Measurements from ENCODE around the gene ETV6.

The ETV6 gene

GRCh38 chr12:11745113-11745512 lies 95.6 kb downstream of the ETV6 start:
- DNase-seq = no peak

- peak; percentile 36 for DNase-seq
Measured at GRCh38 chr12:11746024-11746771, 96.7 kb downstream of the ETV6 start.

- no peak for DNase-seq
Measured at GRCh38 chr12:11746940-11747716, 97.7 kb downstream of the ETV6 start.

DNA sequence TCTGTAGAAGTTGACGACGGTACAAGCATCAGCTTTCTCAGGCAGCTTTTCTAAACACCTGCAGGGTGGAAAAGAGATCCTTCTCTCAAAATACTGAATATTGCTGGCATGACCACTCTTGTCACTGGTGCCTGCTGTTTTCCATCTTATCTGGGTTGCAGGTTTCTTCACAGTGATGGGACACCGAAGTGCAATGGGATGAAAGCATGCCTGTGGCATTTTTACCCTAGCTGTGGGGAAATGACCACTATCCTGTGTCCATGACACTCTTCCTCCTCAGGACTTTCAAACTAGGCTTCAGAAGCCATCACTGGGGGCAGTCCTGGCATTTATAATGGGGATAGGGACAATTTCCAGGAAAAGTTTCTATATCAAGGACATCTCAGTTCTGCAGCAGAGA lies 98.5 kb downstream of the ETV6 start:
- DNase-seq = no peak

DNA sequence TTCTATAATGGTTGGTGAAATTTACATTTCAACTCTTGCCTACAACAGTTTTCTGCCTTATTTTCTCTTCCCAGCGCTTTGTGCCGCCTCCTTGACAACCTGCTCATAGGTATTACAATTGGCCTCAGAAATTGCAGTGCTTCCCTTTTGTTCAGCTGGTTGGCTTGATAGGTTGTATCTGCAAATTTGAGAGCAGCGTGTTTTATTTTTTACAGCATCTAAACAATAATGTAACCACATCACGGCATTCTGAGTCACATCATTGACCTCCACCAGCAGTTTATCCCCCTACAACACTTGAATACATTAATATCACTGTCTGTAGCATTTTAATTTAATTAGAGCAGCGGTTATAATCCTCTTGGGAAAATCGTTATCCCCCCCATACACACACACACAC lies 99.4 kb downstream of the ETV6 start:
- DNase-seq = no peak

DNA sequence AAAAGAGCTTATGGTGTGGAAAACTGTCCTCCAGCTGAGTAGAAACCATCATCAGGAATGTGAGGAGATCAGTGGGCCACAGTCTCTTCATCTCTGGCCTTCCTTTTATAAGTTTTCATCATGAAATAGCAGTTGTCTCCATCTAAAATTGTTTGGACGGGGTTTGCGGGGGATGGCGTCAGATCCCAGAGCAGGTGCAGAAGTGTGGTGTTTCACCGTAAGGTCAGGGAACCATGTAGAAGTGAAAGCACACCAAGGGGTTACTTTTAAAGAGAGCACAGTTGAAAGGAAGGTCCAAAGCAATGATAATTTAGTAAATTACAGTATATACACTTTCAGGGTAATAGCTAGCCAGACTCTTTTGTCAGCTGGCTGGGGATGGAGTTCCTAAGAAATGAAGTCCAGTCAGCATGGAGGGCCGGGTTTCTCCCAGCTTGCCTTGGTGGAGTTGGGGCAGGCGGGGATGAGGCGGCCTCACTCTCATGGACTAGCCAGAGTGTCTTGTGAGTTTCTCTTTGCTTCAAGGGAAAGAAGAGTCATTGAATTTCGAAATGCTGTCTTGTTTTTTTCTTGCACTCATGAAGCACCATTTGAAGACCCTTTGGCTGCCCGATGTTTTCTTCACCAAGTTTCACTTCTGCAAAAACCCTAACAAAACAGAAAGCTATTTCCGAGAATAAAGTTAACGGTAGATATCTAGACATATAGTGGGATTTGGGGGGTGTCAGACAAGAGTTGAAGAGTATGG lies 100.6 kb downstream of the ETV6 start:
- no peak for DNase-seq

DNA sequence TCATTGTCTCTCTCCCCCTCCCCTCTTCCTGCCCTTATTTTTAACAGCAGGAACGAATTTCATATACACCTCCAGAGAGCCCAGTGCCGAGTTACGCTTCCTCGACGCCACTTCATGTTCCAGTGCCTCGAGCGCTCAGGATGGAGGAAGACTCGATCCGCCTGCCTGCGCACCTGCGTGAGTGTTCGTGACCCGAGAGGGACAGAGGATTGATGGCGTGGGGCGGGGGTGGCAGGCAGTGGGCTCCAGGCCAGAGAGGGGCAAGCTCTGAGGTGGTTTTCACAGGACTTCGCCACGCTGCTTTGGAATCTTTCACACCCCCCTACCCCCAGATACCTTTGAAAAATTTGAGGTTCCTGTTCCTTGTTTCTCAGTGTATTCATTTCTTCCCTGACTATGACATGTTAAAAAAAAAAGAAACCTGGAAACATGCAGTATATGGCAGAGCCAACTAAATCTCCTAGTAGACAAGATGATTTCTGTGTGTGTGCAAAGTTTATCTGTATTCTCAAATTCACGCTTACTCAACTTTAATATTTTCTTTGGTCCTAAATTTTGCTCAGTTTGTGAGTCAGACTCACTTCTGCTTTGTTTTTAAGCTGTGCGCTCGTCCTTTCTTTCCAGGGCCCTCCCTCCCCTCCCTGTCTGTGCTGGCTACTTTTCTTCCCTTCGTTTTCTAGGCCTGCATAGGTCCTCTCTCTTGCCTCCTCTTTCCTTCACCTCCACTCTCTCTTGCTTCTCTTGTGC lies 103.1 kb downstream of the ETV6 start:
- no peak for DNase-seq

DNA sequence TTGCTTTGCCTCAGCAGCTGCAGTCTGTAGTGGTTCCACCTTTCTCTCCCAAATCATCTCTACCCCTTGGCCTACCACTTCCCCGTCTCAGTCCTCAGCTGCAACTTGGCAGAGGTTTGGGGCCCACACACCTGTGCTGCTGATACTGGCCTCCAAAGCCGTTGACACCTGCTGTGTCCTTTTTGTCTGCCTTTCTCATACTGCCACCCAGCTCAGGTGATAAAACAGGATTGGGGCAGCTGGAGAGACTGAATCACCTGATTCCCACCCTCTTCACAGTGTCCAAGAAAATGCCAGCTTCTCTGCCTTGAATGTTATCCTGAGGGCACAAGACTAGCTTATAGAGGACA lies 103.7 kb downstream of the ETV6 start:
- no peak for DNase-seq

DNA sequence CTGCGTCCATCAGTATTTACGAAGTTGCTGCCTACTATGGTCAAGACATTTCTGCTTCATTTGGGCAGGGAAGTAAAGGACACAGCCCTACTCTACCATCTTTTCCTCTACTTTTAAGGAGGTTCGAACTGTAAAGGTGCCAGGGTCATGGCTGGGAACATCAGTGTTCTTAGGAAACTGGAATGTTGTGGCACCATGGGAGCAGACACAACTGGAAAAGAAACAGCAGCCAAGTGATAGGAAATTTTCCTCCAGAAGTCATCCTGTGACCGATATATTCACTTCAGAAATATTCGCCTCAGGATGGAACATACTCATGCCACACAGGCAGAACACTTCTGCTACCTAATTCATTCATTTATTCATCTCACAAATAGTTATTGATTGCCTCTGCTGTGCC lies 104.4 kb downstream of the ETV6 start:
- DNase-seq = no peak

DNA sequence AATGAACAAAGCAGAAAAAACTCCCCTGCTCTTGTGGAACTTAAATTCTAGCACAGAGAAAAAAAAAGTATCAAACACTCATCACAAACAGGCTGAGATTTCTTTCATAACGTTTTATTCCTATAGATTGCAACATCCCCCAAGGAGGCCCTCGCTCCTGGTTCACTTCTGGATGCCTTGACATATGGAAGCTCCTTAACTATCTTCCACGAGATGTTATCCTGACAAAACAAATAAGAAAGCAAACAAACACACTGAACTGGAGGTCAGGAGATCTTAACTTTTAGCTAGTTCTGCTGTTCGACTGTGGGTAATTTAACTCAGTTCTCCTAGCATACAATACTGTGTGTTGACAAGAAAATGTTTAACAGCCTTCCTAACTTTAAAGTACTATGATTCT lies 104.8 kb downstream of the ETV6 start:
- DNase-seq = no peak

DNA sequence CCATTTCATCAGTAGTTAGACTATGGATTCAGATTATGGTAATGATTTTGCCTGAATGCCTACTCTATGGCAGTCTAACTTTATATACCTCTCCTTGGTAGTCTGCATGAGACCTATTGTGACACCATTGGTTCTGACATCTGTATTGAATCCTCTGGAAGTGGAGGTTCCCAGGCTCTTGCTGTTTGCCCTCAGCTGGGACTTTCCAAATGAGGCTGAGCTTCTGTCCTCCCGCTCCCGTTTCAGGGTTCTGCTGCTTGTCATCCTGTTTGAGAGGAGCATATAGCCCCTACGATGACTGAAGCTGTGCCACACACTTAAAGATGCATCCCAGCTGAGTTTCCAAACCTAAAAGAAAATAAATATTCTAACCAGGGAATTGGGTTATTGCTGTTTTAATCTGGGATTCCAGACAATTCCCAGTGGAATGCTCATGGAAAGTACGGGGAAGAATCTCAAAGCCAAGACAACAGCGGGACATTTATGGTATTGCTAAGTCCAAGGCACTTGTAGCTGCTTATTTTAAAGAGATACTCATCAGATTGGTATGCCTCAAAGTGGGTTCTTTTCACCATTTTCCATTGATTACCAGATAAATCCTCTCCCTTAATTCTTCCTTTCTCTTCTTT lies 105.9 kb downstream of the ETV6 start:
- no peak for DNase-seq

GRCh38 chr12:11756022-11756421 lies 106.5 kb downstream of the ETV6 start:
- DNase-seq = no peak

- DNase-seq = no peak
Measured at GRCh38 chr12:11756523-11756922, 107.0 kb downstream of the ETV6 start.

DNA sequence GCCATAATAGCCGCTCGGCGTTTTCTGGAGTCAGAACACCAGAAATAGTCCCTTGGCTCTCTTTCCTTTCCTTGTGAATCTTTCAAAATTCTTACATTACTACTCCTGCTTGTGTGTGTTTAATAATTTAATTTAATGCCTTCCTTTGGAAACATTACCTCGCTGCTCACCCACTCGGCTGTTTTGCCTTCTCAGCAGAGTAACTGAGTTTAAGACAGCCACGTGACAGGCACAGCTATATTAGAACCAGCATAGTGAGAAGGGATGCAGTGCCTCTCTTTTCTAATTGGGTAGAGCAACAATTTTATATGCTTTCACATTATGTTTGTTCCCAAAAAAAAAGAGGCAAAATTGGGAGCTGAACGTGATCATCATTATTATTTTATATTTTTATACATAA lies 107.6 kb downstream of the ETV6 start:
- DNase-seq = no peak

DNA sequence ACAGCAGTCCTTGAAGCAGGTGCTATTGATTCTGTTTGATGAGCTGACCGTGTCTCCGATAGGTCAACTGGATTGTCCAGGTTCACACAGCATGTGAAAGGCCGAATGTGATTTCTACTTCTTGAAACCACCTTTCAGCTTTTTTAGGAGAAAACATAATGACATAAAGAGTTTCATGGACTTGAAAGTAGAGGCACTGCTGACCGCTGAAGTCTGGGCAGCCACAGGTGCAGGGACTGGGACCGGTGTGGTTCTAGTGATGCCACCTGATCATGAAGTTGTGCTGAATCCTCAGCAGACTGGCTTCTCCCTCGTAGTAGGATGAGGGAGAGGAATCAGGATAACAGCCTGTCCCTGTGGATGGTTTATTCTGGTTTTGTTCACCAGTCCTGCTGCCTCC lies 108.1 kb downstream of the ETV6 start:
- no peak for DNase-seq

GRCh38 chr12:11758087-11758486 lies 108.6 kb downstream of the ETV6 start:
- DNase-seq = no peak

DNA sequence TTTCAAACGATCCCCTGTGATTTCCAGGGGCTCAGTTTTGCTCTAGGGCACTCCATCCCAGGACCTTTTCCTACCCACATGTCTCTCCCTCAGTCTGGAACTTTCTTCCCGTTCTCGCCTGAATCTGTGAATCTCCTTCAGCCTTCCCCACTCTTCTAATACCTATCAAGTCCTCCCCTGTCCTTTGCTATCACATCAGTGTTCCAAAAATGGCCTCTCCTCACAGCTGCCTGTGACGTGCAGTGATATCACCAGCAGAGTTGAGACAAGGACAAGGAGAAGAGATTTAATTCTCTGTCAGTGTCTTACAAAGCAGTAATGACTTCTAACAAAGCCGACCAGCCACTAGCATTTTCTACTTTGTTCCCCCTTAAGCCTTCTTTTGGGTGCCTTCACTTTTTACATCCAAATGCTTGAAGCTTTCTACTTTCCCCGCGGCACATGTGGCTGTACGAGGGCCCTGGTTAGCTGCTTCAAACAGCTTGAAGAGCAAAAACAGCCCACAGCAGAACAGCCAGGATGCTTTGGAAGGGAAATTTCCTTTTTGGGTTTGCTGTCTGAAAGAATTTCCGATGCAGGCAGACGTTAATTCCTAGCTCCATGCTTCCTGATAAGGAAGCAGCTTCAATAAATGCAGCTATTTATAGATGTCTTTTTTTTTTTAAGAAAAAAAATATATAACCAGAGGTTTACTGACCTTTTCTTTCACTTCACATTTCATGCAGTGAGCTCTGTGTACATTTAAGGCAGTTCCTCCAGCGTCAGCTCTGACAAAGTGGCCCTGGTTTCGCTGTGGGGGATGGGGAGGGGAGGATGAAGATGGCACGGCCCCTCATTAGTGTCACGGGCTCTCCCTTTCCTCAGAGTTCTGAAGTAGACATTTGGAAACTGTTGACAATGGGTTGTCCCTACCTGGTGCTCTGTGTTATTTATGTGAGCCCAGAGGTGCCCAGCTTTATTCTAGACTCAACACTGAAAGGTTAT lies 109.3 kb downstream of the ETV6 start:
- peak; percentile 39 for DNase-seq

- no peak for DNase-seq
Measured at GRCh38 chr12:11759494-11759878, 110.0 kb downstream of the ETV6 start.

DNA sequence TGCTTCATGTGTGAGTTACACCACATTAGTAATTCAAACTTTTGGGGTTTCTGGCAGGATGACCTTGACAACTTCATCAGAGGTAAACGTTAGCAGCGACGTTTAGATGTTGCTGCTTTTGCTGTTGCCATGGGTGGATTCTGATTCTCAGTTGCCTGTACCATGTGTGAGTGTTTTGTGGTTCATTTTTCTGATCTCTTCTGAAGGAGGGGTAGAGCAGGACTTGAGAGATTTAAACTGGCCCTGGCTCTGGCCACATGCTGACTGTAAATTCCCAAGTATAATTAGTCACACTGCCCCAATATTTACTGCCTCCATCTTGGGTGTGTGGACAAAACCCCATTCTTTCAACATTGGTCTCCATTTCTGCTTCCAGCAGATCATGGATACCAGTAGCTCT lies 110.4 kb downstream of the ETV6 start:
- DNase-seq = no peak

- DNase-seq = no peak
Measured at GRCh38 chr12:11761869-11762567, 112.5 kb downstream of the ETV6 start.
